H1 (cell line): Measurements from ENCODE around the gene PIK3C2G. TPM values are rescaled to one million over a fixed set of nuclear protein-coding genes. Genes with fewer than 3 reads are reported as not detected.

ENCODE experiments used
- CTCF ChIA-PET: fragments of 300-600 bp; sonication (Branson Sonifier 250); formaldehyde crosslinking; loops from one replicate; lab custom pipeline; 2021; ENCODE audit not compliant: partially characterized antibody; lab: Charles Lee
- POLR2A ChIA-PET: fragments of 300-600 bp; sonication (Branson Sonifier 250); formaldehyde crosslinking; loops from one replicate; lab custom pipeline; 2021; ENCODE audit warnings: inconsistent platforms; ENCODE audit not compliant: partially characterized antibody; lab: Charles Lee
- DNase-seq, 2 experiments: peaks; one replicate each; pipeline versions ENCODE4 v3.0.0 to v3.0.0-alpha.2; 2010 to 2022; ENCODE audit warnings: low spot score in 2 of 2, low read depth in 1 of 2, mixed read lengths in 1 of 2
- FAIRE-seq: peaks from 2 replicates; lab custom pipeline; 2011; peaks lifted over from hg19 to GRCh38; lab: Jason Lieb, UNC
- H2AFZ ChIP-seq: 2 replicates; pipeline ENCODE4 v1.8.1; 2012; ENCODE audit warnings: low read length, inconsistent platforms
- H2AK5ac ChIP-seq: 2 replicates; pipeline ENCODE4 v1.6.1; 2013; ENCODE audit warnings: low read depth, low read length
- H2BK120ac ChIP-seq: replicated peaks from 2 replicates; pipeline ENCODE3; 2013; ENCODE audit warnings: low read depth, low read length, inconsistent platforms
- H2BK12ac ChIP-seq: 2 replicates; pipeline ENCODE4 v1.6.1; 2013; ENCODE audit warnings: low read depth, low read length
- H2BK15ac ChIP-seq: 2 replicates; pipeline ENCODE4 v1.6.1; 2013; ENCODE audit warnings: low read length
- H2BK20ac ChIP-seq: 2 replicates; pipeline ENCODE4 v1.6.1; 2013; ENCODE audit warnings: low read length
- H2BK5ac ChIP-seq: 2 replicates; pipeline ENCODE4 v1.6.1; 2013; ENCODE audit warnings: low read depth, low read length
- H3K14ac ChIP-seq: 2 replicates; pipeline ENCODE4 v1.6.1; 2013; ENCODE audit warnings: inconsistent platforms; ENCODE audit not compliant: insufficient read length
- H3K18ac ChIP-seq: 2 replicates; pipeline ENCODE4 v1.6.1; 2013; ENCODE audit warnings: low read length; ENCODE audit errors: extremely low read depth
- H3K23ac ChIP-seq: 2 replicates; pipeline ENCODE4 v1.6.1; 2013; ENCODE audit warnings: inconsistent platforms; ENCODE audit not compliant: insufficient read length
- H3K23me2 ChIP-seq: 2 replicates; pipeline ENCODE4 v1.6.1; 2013; ENCODE audit warnings: low read depth, low read length
- H3K27ac ChIP-seq: 2 replicates; pipeline ENCODE4 v1.6.1; 2011; ENCODE audit warnings: low read depth, low read length, inconsistent platforms
- H3K27me3 ChIP-seq, 4 experiments: replicated peaks in 1 of 4; 1 replicate in 1 of 4; 2 replicates in 3 of 4; pipeline versions ENCODE4 v1.6.1 to v1.8.1; 2011 to 2013; ENCODE audit warnings: low read length in 3 of 4, mild to moderate bottlenecking in 3 of 4, inconsistent platforms in 2 of 4, mixed read lengths in 2 of 4, moderate library complexity in 1 of 4; ENCODE audit not compliant: control insufficient read depth in 3 of 4, insufficient read depth in 3 of 4; ENCODE audit errors: extremely low read depth in 1 of 4
- H3K36me3 ChIP-seq, 4 experiments: 2 replicates each; pipeline versions ENCODE4 v1.6.1 to v1.8.1; 2011 to 2013; ENCODE audit warnings: mild to moderate bottlenecking in 4 of 4, low read length in 3 of 4, moderate library complexity in 2 of 4, control low read depth in 1 of 4, inconsistent platforms in 1 of 4; ENCODE audit not compliant: insufficient read depth in 4 of 4, control insufficient read depth in 2 of 4
- H3K4ac ChIP-seq: replicated peaks from 2 replicates; pipeline ENCODE3; 2013; ENCODE audit warnings: low read length, low read depth, mixed read lengths, inconsistent platforms; ENCODE audit not compliant: insufficient read length
- H3K4me1 ChIP-seq, 4 experiments: replicated peaks in 1 of 4; 1 replicate in 1 of 4; 2 replicates in 3 of 4; pipeline versions ENCODE4 v1.6.1 to v1.8.1; 2011 to 2013; ENCODE audit warnings: low read length in 3 of 4, inconsistent platforms in 2 of 4, mixed read lengths in 1 of 4; ENCODE audit not compliant: insufficient read depth in 4 of 4, control insufficient read depth in 3 of 4
- H3K4me2 ChIP-seq, 2 experiments: 2 replicates each; pipeline versions ENCODE4 v1.6.1 to v1.8.1; 2011 to 2013; ENCODE audit warnings: low read depth in 2 of 2, low read length in 2 of 2, control low read depth in 1 of 2, inconsistent platforms in 1 of 2, mild to moderate bottlenecking in 1 of 2; ENCODE audit not compliant: insufficient read depth in 1 of 2
- H3K4me3 ChIP-seq, 4 experiments: fragments of 200-600, 300-600 bp in 1 of 4; sonication (generic), shearing (Covaris generic), sonication (Bioruptor Twin) in 1 of 4; 2 replicates each; pipeline versions ENCODE4 v1.5.1 to v1.8.1; 2011 to 2016; ENCODE audit warnings: low read length in 4 of 4, low read depth in 3 of 4, control low read depth in 2 of 4, inconsistent platforms in 2 of 4, mild to moderate bottlenecking in 2 of 4, mixed read lengths in 1 of 4, moderate library complexity in 1 of 4; ENCODE audit not compliant: insufficient read depth in 2 of 4; ENCODE audit errors: extremely low read depth in 1 of 4
- H3K56ac ChIP-seq: replicated peaks from 2 replicates; pipeline ENCODE3; 2013; ENCODE audit warnings: low read depth, mild to moderate bottlenecking, mixed read lengths, low read length, inconsistent platforms; ENCODE audit not compliant: insufficient read length
- H3K79me1 ChIP-seq: 2 replicates; pipeline ENCODE4 v1.6.1; 2013; ENCODE audit warnings: low read depth, low read length, control low read depth
- H3K79me2 ChIP-seq, 2 experiments: 2 replicates each; pipeline versions ENCODE4 v1.6.1 to v1.8.1; 2012 to 2013; ENCODE audit warnings: low read length in 2 of 2, mild to moderate bottlenecking in 2 of 2, inconsistent platforms in 1 of 2; ENCODE audit not compliant: insufficient read depth in 2 of 2, control insufficient read depth in 1 of 2
- H3K9ac ChIP-seq, 4 experiments: replicated peaks in 1 of 4; 1 replicate in 1 of 4; 2 replicates in 3 of 4; pipeline versions ENCODE4 v1.6.1 to v1.8.1; 2011 to 2013; ENCODE audit warnings: low read depth in 3 of 4, low read length in 3 of 4, control low read depth in 2 of 4, mild to moderate bottlenecking in 2 of 4, moderate library complexity in 2 of 4, inconsistent platforms in 1 of 4; ENCODE audit errors: extremely low read depth in 1 of 4
- H3K9me3 ChIP-seq, 2 experiments: 2 replicates each; pipeline versions ENCODE4 v1.6.1 to v1.8.1; 2012 to 2013; ENCODE audit warnings: mild to moderate bottlenecking in 2 of 2, moderate library complexity in 2 of 2, control low read depth in 1 of 2, inconsistent platforms in 1 of 2, low read depth in 1 of 2, low read length in 1 of 2, mixed read lengths in 1 of 2; ENCODE audit not compliant: insufficient read depth in 2 of 2
- H4K20me1 ChIP-seq, 2 experiments: replicated peaks in 1 of 2; 2 replicates each; pipeline versions ENCODE3 to v1.8.1; 2011 to 2013; ENCODE audit warnings: inconsistent platforms in 2 of 2, low read length in 2 of 2, mild to moderate bottlenecking in 1 of 2; ENCODE audit not compliant: insufficient read depth in 2 of 2, control insufficient read depth in 1 of 2
- H4K5ac ChIP-seq: 2 replicates; pipeline ENCODE4 v1.6.1; 2013; ENCODE audit warnings: low read length, low read depth, mixed read lengths, inconsistent platforms; ENCODE audit not compliant: insufficient read length
- H4K8ac ChIP-seq: 2 replicates; pipeline ENCODE4 v1.8.0; 2013; ENCODE audit warnings: mild to moderate bottlenecking, moderate library complexity, low read length, inconsistent platforms; ENCODE audit not compliant: insufficient read depth; ENCODE audit errors: extremely low read depth
- H4K91ac ChIP-seq: replicated peaks from 2 replicates; pipeline ENCODE3; 2013; ENCODE audit warnings: low read length, mixed read lengths, inconsistent platforms; ENCODE audit not compliant: insufficient read length
- BRCA1 ChIP-seq: IDR thresholded peaks from 2 replicates; pipeline ENCODE4 v1.6.1; 2012; ENCODE audit warnings: low read depth, low read length, improper control_type of control experiment
- CTCF ChIP-seq, 3 experiments: IDR thresholded peaks; 1 replicate in 2 of 3; 2 replicates in 1 of 3; pipeline versions ENCODE4 v1.5.1 to v1.6.1; 2011; ENCODE audit warnings: low read length in 3 of 3, mild to moderate bottlenecking in 3 of 3, inconsistent platforms in 2 of 3, low read depth in 1 of 3, moderate library complexity in 1 of 3; ENCODE audit not compliant: insufficient read depth in 1 of 3; ENCODE audit errors: control extremely low read depth in 1 of 3
- E2F6 ChIP-seq: IDR thresholded peaks from 2 replicates; pipeline ENCODE4 v1.6.1; 2012; ENCODE audit warnings: inconsistent platforms
- EGR1 ChIP-seq: IDR thresholded peaks from 2 replicates; pipeline ENCODE4 v1.6.1; 2011; ENCODE audit warnings: low read depth, low read length, borderline replicate concordance
- NRF1 ChIP-seq: IDR thresholded peaks from 2 replicates; pipeline ENCODE4 v1.6.1; 2011; ENCODE audit warnings: mild to moderate bottlenecking, low read depth, low read length, improper control_type of control experiment
- POLR2AphosphoS5 ChIP-seq: IDR thresholded peaks from 2 replicates; pipeline ENCODE4 v1.6.1; 2011; ENCODE audit warnings: low read depth, low read length
- POU5F1 ChIP-seq: IDR thresholded peaks from 2 replicates; pipeline ENCODE4 v1.6.1; 2011; ENCODE audit warnings: low read depth, mild to moderate bottlenecking, low read length, moderate library complexity
- WGBS, 2 experiments: shearing (Covaris generic) in 1 of 2; methylation state at CpG; one replicate each; pipeline versions ENCODE4 v1.1.6 to v1.1.7; 2013 to 2015; ENCODE audit warnings: low lambda C conversion rate in 2 of 2, mixed read lengths in 2 of 2, inconsistent platforms in 1 of 2, low coverage in 1 of 2, missing lambda C conversion rate in 1 of 2; ENCODE audit not compliant: insufficient replicate concordance in 2 of 2, insufficient coverage in 1 of 2, insufficient read length in 1 of 2; ENCODE audit errors: extremely low coverage in 1 of 2, missing lambda C conversion rate in 1 of 2; 5-methylcytosine and 5-hydroxymethylcytosine counted together
- polyA plus RNA-seq, 7 experiments: library from polyadenylated mRNA; depleted of rRNA in 3 of 7; stranded (reverse) in 5 of 7; unstranded in 2 of 7; fragments of >200 nt in 5 of 7; fragments of 200-250 nt in 2 of 7; gene quantifications; 1 replicate in 5 of 7; 2 replicates in 1 of 7; 4 replicates in 1 of 7; pipeline versions ENCODE4 v1.2.1 to v1.2.3, GENCODE V29; 2011 to 2013; ENCODE audit warnings: missing spikeins in 2 of 7, mixed read lengths in 2 of 7
- total RNA-seq: library from RNA; stranded (reverse); fragmentation: NEBNext Ultra II Directional; extraction: Animal tissue kit (Norgen Biotek cat#: 25700); gene quantifications from 2 replicates; pipeline ENCODE4 v1.2.1, GENCODE V29; 2021

The PIK3C2G gene
- total and polyA plus RNA-seq, 2 of the 8 experiments (the other 6 are each of a cell fraction or from before 2014, with no cell fraction given): not detected

GRCh38 chr12:18416412-18416811 is 155.1 kb downstream of the PIK3C2G start:
- no peaks in the 10 kb centered on the region for H3K36me3 ChIP-seq
- H3K56ac ChIP-seq: no peak overlapping the region
- no peaks in the 10 kb centered on the region for H3K79me1 ChIP-seq
- H2BK20ac ChIP-seq: no peak overlapping the region
- H2BK15ac ChIP-seq: no peak overlapping the region
- H3K9ac ChIP-seq: no peak overlapping the region
- no peak for DNase-seq
- no peak overlapping the region for H4K5ac ChIP-seq
- no peaks in the 10 kb centered on the region for H3K23me2 ChIP-seq
- H2BK5ac ChIP-seq: no peak overlapping the region
- no peak overlapping the region for H3K14ac ChIP-seq
- no peaks in the 10 kb centered on the region for H3K9me3 ChIP-seq
- H2BK12ac ChIP-seq: no peak overlapping the region
- H4K8ac ChIP-seq: no peak overlapping the region
- ChIA-PET CTCF (interaction anchor here (1.1 kb wide), 1 partner anchor 14 kb away, joined by 3 read pairs; no protein-coding TSS in a partner anchor), POLR2A (no interaction called here)
- H3K27ac ChIP-seq: no peak overlapping the region
- WGBS, 2 experiments: 92% methylated on average over 2 of the region's 2 CpGs; no CpG with 5 or more reads in 1 of the 2 experiments
- no peaks in the 10 kb centered on the region for H4K20me1 ChIP-seq
- H2AK5ac ChIP-seq: no peak overlapping the region
- H3K27me3 ChIP-seq: no peaks in the 10 kb centered on the region
- H3K23ac ChIP-seq: no peak overlapping the region
- TF ChIP-seq NRF1 (no peak), E2F6 (no peak), BRCA1 (no peak), EGR1 (no peak), POU5F1 (no peak), CTCF (IDR thresholded peaks at IDR 0.05; ENCODE audit: control extremely low read depth in 1 of 3, insufficient read depth in 1 of 3, low read depth in 1 of 3, low read length in 3 of 3) (no peak), POLR2AphosphoS5 (no peak)
- TF ChIP-seq, all 59 proteins: peak for 0
- Histone ChIP-seq H2AFZ (no peak overlapping the region), H3K4ac (no peak overlapping the region), H2BK120ac (no peak overlapping the region), H3K4me2 (no peak overlapping the region), H3K18ac (no peak overlapping the region), H3K4me3 (no peak overlapping the region), H3K79me2 (no peaks in the 10 kb centered on the region), H4K91ac (no peak overlapping the region), H3K4me1 (peaks cover 0 to 8% (median 0%) of the 10 kb centered on the region in 4 experiments; a peak in 1 of 7 replicates)
- FAIRE-seq: no peak
